ENCODE data around the gene MAN1A2.
"Not testable (repeated sequence)": the region's sequence is repeated elsewhere in the genome, so short reads cannot be mapped to it uniquely, and the experiment has no call there.

The MAN1A2 gene

GRCh38 chr1:117342397-117342796 lies 24.9 kb upstream of the MAN1A2 start:
- Histone ChIP-seq H3K23ac (ENCODE audit: low read length in 2 of 2) (no peak overlapping the region), H2BK5ac (ENCODE audit: low read depth, low read length, poor library complexity, severe bottlenecking) (no peak overlapping the region)
- 95% methylated on average over 1 of the region's 2 CpGs for WGBS

GRCh38 chr1:117346206-117346928 lies 20.9 kb upstream of the MAN1A2 start:
- DNase-seq = no peak
- no peak overlapping the region for H3K4ac ChIP-seq (ENCODE audit: low read depth in 1 of 2, low read length in 2 of 2)
- no peaks in the 10 kb centered on the region for H3K79me1 ChIP-seq (replicated peaks; ENCODE audit: low read length, poor library complexity, severe bottlenecking)
- H2BK120ac ChIP-seq (ENCODE audit: low read depth, low read length) = no peak overlapping the region
- no peak overlapping the region for H2BK5ac ChIP-seq (ENCODE audit: low read depth, low read length, poor library complexity, severe bottlenecking)
- no peak overlapping the region for H3K18ac ChIP-seq (ENCODE audit: low read depth in 1 of 2, low read length in 2 of 2)
- no peaks in the 10 kb centered on the region for H3K4me1 ChIP-seq (ENCODE audit: control insufficient read depth, insufficient read depth, low read depth, low read length)
- 86% methylated on average over 3 of the region's 4 CpGs for WGBS
- H3K27me3 ChIP-seq (ENCODE audit: control insufficient read depth in 1 of 2, insufficient read depth in 1 of 2, low read length in 2 of 2) = no peaks in the 10 kb centered on the region
- no peaks in the 10 kb centered on the region for H3K36me3 ChIP-seq (ENCODE audit: control insufficient read depth in 1 of 2, insufficient read depth in 2 of 2, low read depth in 1 of 2, low read length in 2 of 2)
- H2BK12ac ChIP-seq (ENCODE audit: low read length in 2 of 2) = no peak overlapping the region
- no peak overlapping the region for H2AFZ ChIP-seq (ENCODE audit: low read depth, low read length)
- no peak overlapping the region for H3K4me2 ChIP-seq (ENCODE audit: low read length, poor library complexity, severe bottlenecking)
- no peak overlapping the region for H3K14ac ChIP-seq (ENCODE audit: low read length in 2 of 2)
- H4K91ac ChIP-seq (ENCODE audit: low read length) = no peak overlapping the region
- no peak overlapping the region for H3K4me3 ChIP-seq (ENCODE audit: insufficient read depth in 1 of 2, low read depth in 1 of 2, low read length in 2 of 2)
- H3K9me3 ChIP-seq (ENCODE audit: control insufficient read depth, low read length) = no peaks in the 10 kb centered on the region
- no peak overlapping the region for H3K23ac ChIP-seq (ENCODE audit: low read length in 2 of 2)
- no peak overlapping the region for H3K27ac ChIP-seq (ENCODE audit: low read length, poor library complexity, severe bottlenecking)
- H2BK15ac ChIP-seq (ENCODE audit: low read depth, poor library complexity, severe bottlenecking) = no peak overlapping the region
- H2AK5ac ChIP-seq (ENCODE audit: low read length, severe bottlenecking) = no peak overlapping the region
- H4K8ac ChIP-seq (ENCODE audit: low read length) = no peak overlapping the region
- no peak overlapping the region for H3K9ac ChIP-seq (ENCODE audit: low read length)

More at GRCh38 chr1:117342397-117342796, 24.9 kb upstream of the MAN1A2 start:
- H3K4me2 ChIP-seq (ENCODE audit: low read length, poor library complexity, severe bottlenecking) = no peak overlapping the region
- H2BK12ac ChIP-seq (ENCODE audit: low read length in 2 of 2) = no peak overlapping the region
- no peaks in the 10 kb centered on the region for H3K79me1 ChIP-seq (replicated peaks; ENCODE audit: low read length, poor library complexity, severe bottlenecking)
- H4K8ac ChIP-seq (ENCODE audit: low read length) = no peak overlapping the region
- H2AK5ac ChIP-seq (ENCODE audit: low read length, severe bottlenecking) = no peak overlapping the region
- no peak overlapping the region for H2BK120ac ChIP-seq (ENCODE audit: low read depth, low read length)
- H3K4me1 ChIP-seq (ENCODE audit: control insufficient read depth, insufficient read depth, low read depth, low read length) = no peaks in the 10 kb centered on the region
- H3K14ac ChIP-seq (ENCODE audit: low read length in 2 of 2) = no peak overlapping the region
- no peaks in the 10 kb centered on the region for H3K9me3 ChIP-seq (ENCODE audit: control insufficient read depth, low read length)
- H3K27ac ChIP-seq (ENCODE audit: low read length, poor library complexity, severe bottlenecking) = no peak overlapping the region
- H4K91ac ChIP-seq (ENCODE audit: low read length) = no peak overlapping the region
- no peak overlapping the region for H3K4me3 ChIP-seq (ENCODE audit: insufficient read depth in 1 of 2, low read depth in 1 of 2, low read length in 2 of 2)
- no peak overlapping the region for H2BK15ac ChIP-seq (ENCODE audit: low read depth, poor library complexity, severe bottlenecking)
- no peak for DNase-seq
- H3K18ac ChIP-seq (ENCODE audit: low read depth in 1 of 2, low read length in 2 of 2) = no peak overlapping the region
- H2AFZ ChIP-seq (ENCODE audit: low read depth, low read length) = no peak overlapping the region
- H3K9ac ChIP-seq (ENCODE audit: low read length) = no peak overlapping the region
- no peaks in the 10 kb centered on the region for H3K27me3 ChIP-seq (ENCODE audit: control insufficient read depth in 1 of 2, insufficient read depth in 1 of 2, low read length in 2 of 2)
- H3K36me3 ChIP-seq (ENCODE audit: control insufficient read depth in 1 of 2, insufficient read depth in 2 of 2, low read depth in 1 of 2, low read length in 2 of 2) = no peaks in the 10 kb centered on the region
- H3K4ac ChIP-seq (ENCODE audit: low read depth in 1 of 2, low read length in 2 of 2) = no peak overlapping the region

- Histone ChIP-seq H3K4ac (ENCODE audit: low read depth in 1 of 2, low read length in 2 of 2) (no peak overlapping the region), H2AK5ac (ENCODE audit: low read length, severe bottlenecking) (no peak overlapping the region), H3K4me2 (ENCODE audit: low read length, poor library complexity, severe bottlenecking) (no peak overlapping the region), H2BK12ac (ENCODE audit: low read length in 2 of 2) (no peak overlapping the region), H4K8ac (ENCODE audit: low read length) (no peak overlapping the region), H3K4me1 (ENCODE audit: control insufficient read depth, insufficient read depth, low read depth, low read length) (no peaks in the 10 kb centered on the region), H3K27me3 (ENCODE audit: control insufficient read depth in 1 of 2, insufficient read depth in 1 of 2, low read length in 2 of 2) (no peaks in the 10 kb centered on the region), H3K27ac (ENCODE audit: low read length, poor library complexity, severe bottlenecking) (no peak overlapping the region), H3K79me1 (replicated peaks; ENCODE audit: low read length, poor library complexity, severe bottlenecking) (no peaks in the 10 kb centered on the region), H3K23ac (ENCODE audit: low read length in 2 of 2) (no peak overlapping the region), H3K18ac (ENCODE audit: low read depth in 1 of 2, low read length in 2 of 2) (no peak overlapping the region), H2BK120ac (ENCODE audit: low read depth, low read length) (no peak overlapping the region), H3K36me3 (ENCODE audit: control insufficient read depth in 1 of 2, insufficient read depth in 2 of 2, low read depth in 1 of 2, low read length in 2 of 2) (no peaks in the 10 kb centered on the region), H3K4me3 (ENCODE audit: insufficient read depth in 1 of 2, low read depth in 1 of 2, low read length in 2 of 2) (no peak overlapping the region), H3K9me3 (ENCODE audit: control insufficient read depth, low read length) (no peaks in the 10 kb centered on the region), H4K91ac (ENCODE audit: low read length) (no peak overlapping the region), H2BK15ac (ENCODE audit: low read depth, poor library complexity, severe bottlenecking) (no peak overlapping the region), H2AFZ (ENCODE audit: low read depth, low read length) (no peak overlapping the region), H2BK5ac (ENCODE audit: low read depth, low read length, poor library complexity, severe bottlenecking) (no peak overlapping the region), H3K9ac (ENCODE audit: low read length) (no peak overlapping the region), H3K14ac (ENCODE audit: low read length in 2 of 2) (no peak overlapping the region)
- 86% methylated on average over 3 of the region's 4 CpGs for WGBS
- no peak for DNase-seq
Measured at GRCh38 chr1:117347907-117348306, 19.3 kb upstream of the MAN1A2 start.

- H2BK5ac ChIP-seq (ENCODE audit: low read depth, low read length, poor library complexity, severe bottlenecking); H3K18ac ChIP-seq (ENCODE audit: low read depth in 1 of 2, low read length in 2 of 2); H3K79me1 ChIP-seq (replicated peaks; ENCODE audit: low read length, poor library complexity, severe bottlenecking); H3K36me3 ChIP-seq (ENCODE audit: control insufficient read depth in 1 of 2, insufficient read depth in 2 of 2, low read depth in 1 of 2, low read length in 2 of 2); H2BK120ac ChIP-seq (ENCODE audit: low read depth, low read length); H3K9me3 ChIP-seq (ENCODE audit: control insufficient read depth, low read length); H4K8ac ChIP-seq (ENCODE audit: low read length); H3K9ac ChIP-seq (ENCODE audit: low read length); H3K23ac ChIP-seq (ENCODE audit: low read length in 2 of 2); H3K14ac ChIP-seq (ENCODE audit: low read length in 2 of 2); H2AK5ac ChIP-seq (ENCODE audit: low read length, severe bottlenecking); H3K27ac ChIP-seq (ENCODE audit: low read length, poor library complexity, severe bottlenecking); H3K27me3 ChIP-seq (ENCODE audit: control insufficient read depth in 1 of 2, insufficient read depth in 1 of 2, low read length in 2 of 2); H2BK12ac ChIP-seq (ENCODE audit: low read length in 2 of 2); H3K4me3 ChIP-seq (ENCODE audit: insufficient read depth in 1 of 2, low read depth in 1 of 2, low read length in 2 of 2); H2AFZ ChIP-seq (ENCODE audit: low read depth, low read length); H3K4me2 ChIP-seq (ENCODE audit: low read length, poor library complexity, severe bottlenecking); H3K4ac ChIP-seq (ENCODE audit: low read depth in 1 of 2, low read length in 2 of 2); DNase-seq; H2BK15ac ChIP-seq (ENCODE audit: low read depth, poor library complexity, severe bottlenecking); H4K91ac ChIP-seq (ENCODE audit: low read length); H3K4me1 ChIP-seq (ENCODE audit: control insufficient read depth, insufficient read depth, low read depth, low read length): not testable (repeated sequence)
- no CpG with 5 or more reads among the region's 3 CpGs for WGBS
Measured at GRCh38 chr1:117352695-117353094, 14.6 kb upstream of the MAN1A2 start.

Measured in mesenchymal stem cell (in vitro differentiated cells and primary cell).